Metanephros (tissue), 1 donor: ENCODE results near the gene CASR. TPM values are rescaled to one million over a fixed set of nuclear protein-coding genes. Genes with fewer than 3 reads are reported as not detected.

ENCODE experiments used
- total RNA-seq: library from RNA; depleted of rRNA; stranded (reverse); fragments of >200 nt; gene quantifications from one replicate; pipeline ENCODE4 v1.2.3, GENCODE V29; 2014

Gene CASR, protein sequence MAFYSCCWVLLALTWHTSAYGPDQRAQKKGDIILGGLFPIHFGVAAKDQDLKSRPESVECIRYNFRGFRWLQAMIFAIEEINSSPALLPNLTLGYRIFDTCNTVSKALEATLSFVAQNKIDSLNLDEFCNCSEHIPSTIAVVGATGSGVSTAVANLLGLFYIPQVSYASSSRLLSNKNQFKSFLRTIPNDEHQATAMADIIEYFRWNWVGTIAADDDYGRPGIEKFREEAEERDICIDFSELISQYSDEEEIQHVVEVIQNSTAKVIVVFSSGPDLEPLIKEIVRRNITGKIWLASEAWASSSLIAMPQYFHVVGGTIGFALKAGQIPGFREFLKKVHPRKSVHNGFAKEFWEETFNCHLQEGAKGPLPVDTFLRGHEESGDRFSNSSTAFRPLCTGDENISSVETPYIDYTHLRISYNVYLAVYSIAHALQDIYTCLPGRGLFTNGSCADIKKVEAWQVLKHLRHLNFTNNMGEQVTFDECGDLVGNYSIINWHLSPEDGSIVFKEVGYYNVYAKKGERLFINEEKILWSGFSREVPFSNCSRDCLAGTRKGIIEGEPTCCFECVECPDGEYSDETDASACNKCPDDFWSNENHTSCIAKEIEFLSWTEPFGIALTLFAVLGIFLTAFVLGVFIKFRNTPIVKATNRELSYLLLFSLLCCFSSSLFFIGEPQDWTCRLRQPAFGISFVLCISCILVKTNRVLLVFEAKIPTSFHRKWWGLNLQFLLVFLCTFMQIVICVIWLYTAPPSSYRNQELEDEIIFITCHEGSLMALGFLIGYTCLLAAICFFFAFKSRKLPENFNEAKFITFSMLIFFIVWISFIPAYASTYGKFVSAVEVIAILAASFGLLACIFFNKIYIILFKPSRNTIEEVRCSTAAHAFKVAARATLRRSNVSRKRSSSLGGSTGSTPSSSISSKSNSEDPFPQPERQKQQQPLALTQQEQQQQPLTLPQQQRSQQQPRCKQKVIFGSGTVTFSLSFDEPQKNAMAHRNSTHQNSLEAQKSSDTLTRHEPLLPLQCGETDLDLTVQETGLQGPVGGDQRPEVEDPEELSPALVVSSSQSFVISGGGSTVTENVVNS
- 24.4 TPM for total RNA-seq

DNA sequence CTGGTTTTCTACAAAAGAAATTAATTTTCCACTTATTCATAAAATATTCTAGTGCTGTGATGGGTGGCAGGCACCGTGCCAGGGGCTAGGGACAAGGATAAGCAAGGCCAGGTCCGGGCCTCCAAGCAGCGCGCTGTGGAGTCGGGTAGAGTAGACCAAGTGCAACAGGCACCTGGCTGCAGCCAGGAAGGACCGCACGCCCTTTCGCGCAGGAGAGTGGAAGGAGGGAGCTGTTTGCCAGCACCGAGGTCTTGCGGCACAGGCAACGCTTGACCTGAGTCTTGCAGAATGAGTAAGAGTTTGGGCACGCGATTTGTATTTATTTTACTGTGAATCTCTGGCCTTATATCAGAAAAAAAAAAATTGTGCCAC, at the start of gene CASR:
Gene CASR, plus strand, starts transcription at position 148 of the 372 bp plus-strand sequence. CDS start 70,522 bp downstream, outside the sequence.

DNA sequence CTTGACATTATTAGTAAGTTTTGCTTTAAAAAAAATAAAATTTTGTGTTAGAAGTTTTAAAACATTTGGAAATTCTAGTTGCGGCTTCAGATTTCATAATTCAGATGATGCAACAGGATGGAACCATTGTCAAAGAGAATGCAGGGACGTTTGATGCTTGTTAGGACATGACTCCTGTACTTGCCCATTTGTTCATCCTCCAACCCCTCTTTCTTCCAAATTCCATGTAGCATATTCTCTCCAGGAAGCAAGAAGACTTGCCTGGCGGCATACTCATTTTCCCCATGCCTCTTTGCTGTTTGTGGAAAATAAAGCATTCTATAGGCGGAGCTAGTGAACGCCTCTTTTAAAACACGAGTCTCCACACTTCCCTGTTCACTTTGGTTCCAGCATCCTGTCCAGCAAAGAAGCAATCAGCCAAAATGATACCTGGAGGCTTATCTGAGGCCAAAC, 141.4 kb downstream of the CASR start, which contains the start of gene CSTA:
Gene CSTA, plus strand, starts transcription at position 378 of the 453 bp plus-strand sequence. Its CDS starts 45 bp downstream, at position 423.

Other genes starting within 250 kb of the CASR start
- 6.4 TPM for gene ILDR1, start 161.4 kb upstream of the CASR start, total RNA-seq
- gene CD86, start 128.3 kb upstream of the CASR start, total RNA-seq: 5.2 TPM
- gene CSTA, start 141.6 kb downstream of the CASR start, total RNA-seq: 2.0 TPM
- 14.8 TPM for gene MIX23, start 199.6 kb downstream of the CASR start, total RNA-seq
- 34.0 TPM for gene FAM162A, start 200.5 kb downstream of the CASR start, total RNA-seq
- gene WDR5B, start 232.4 kb downstream of the CASR start, total RNA-seq: 5.5 TPM